ENCODE measurements around the gene STK25.
A peak's percentile ranks its signal among the peaks of the same experiment; 100 is the strongest.

Gene STK25

DNA sequence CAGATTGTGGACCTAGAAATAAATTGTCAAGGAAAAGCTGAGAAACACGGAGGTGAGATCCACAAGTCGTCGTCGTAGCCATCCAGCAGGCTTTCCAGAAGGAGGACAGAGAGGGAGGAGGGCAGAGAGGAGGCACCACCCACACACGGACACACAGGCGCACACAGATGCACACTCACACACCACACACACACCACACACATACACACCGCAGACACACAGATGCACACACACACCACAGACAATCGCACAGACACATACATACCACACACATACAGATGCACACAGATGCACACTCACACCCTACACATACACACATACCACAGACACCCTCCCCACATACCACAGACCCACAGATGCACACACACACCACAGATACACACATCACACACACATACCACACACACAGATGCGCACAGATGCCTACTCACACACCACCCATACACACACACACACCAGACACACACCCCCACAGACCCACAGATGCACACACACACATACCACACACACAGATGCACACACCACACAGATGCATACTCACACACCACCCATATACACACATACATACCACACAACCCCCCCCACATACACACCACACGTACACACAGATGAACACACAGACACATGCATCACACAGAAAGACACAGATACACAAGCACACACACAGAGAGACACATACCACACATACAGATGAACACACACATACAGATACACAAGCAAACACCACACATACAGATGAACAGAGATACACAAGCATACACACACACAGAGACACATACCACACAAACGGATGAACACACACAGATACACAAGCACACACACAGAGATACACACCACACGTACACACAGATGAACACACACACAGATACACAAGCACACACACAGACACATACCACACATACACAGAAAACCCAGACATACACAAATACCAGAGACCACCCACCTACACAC is 37.4 kb upstream of the STK25 start:
- no peak for DNase-seq (ENCODE audit: low read depth)
- TF ChIP-seq CTCF (IDR thresholded peaks at IDR 0.05; ENCODE audit: low read length, missing control alignments): no peak
- no peak overlapping the region for H3K4me3 ChIP-seq (replicated peaks; ENCODE audit: low read depth, low read length)

DNA sequence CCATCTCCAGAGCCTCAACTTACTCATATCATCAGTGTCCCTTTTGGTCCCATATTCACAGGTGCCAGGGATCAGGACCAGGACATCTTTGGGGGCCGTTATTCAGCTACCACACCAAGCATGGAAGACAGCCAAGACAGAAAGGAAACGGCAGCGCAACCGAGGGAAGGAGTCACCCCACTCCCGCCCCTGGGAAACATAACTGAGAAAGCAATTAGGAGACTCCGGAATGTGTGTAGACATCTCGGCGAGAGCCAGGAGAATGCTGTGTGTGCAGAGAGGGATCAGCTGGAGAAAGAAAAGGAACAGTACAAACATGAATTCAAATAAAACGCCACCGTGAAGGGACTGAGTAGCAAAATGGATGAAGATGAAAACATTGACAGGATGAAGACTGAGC is 36.7 kb upstream of the STK25 start:
- H3K4me3 ChIP-seq (replicated peaks; ENCODE audit: low read depth, low read length): no peak overlapping the region
- DNase-seq (ENCODE audit: low read depth): peak; percentile 71
- TF ChIP-seq CTCF (IDR thresholded peaks at IDR 0.05; ENCODE audit: low read length, missing control alignments): no peak

GRCh38 chr2:241542278-241542605 is 33.9 kb upstream of the STK25 start:
- TF ChIP-seq CTCF (IDR thresholded peaks at IDR 0.05; ENCODE audit: low read length, missing control alignments): no peak
- no peak for DNase-seq (ENCODE audit: low read depth)
- no peak overlapping the region for H3K4me3 ChIP-seq (replicated peaks; ENCODE audit: low read depth, low read length)

DNA sequence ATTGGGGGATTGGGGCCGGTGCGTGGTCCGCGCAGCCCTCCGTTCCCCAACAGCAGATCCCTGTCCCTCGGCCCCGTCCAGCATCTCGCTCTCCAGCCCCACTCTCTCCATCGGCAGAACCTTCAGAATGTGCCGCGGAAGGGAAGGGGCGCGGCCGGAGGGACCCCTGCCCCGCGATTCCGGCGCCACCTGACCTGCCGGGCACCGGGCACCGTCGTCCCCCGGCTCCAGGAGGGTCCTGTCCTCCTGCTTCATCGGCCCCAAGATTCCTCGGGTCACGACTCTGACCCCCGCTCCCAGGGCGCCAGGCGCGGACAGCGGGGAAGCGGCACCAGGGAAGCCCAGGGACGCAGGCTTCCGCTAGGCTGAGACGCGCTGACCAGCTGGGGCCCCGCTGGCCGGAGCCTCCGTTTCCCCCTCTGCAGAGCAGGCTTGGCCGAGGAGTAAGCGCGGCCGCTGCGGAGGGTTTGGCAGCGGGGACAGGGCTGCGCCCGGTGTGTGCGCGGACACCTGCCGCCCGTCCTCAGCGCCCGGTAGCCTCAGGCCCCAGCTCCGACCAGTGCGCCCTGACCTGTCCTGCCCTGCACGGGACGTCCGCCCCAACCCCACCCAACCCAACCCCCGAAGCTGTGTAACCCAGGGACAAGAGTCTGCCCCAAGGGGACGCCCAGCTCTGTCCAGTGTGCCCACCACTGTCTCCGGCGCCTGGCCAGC is 33.3 kb upstream of the STK25 start:
- TF ChIP-seq CTCF (IDR thresholded peaks at IDR 0.05; ENCODE audit: low read length, missing control alignments): no peak
- DNase-seq (ENCODE audit: low read depth): no peak
- peak overlapping the region; percentile 38 for H3K4me3 ChIP-seq (replicated peaks; ENCODE audit: low read depth, low read length)

DNA sequence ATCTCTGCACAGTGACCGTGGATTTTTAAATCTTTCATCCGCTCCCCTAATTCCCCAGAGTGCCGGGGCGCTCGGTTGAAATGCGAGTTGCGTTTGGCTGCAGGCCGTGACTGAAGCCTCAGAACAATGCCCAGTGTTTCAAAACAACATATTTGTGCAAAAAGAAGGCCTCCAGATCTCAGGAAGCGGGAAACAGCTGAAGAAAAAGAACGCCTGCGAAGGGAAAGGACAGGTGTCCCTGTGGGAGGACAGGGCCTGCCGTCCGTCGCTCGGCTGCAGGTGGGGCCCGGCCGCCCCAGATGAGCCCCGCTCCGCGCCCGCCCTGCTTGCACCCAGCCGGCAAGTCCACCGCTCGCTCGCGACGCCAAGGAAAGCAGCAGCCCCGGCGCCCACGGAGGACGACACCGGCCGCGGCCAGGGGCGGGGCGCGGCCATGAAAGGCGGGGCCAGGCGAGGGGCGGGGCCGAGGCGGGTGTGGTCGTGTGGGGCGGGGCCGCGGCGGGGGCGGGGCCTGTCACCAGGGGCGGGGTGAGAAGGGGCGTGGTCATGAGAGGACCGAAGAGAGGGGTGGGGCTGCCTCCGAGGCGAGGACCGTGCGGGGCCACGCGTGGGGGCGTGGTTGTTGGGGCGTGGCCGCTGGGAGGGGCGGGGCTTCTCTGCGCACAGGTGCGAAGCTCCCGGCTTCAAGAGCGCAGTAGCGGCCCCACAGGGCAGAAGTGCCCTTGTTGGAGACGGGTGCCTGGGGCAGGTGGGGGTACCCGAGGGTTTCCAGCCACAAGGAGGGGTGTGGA is 32.6 kb upstream of the STK25 start:
- peak overlapping the region; percentile 47 for H3K4me3 ChIP-seq (replicated peaks; ENCODE audit: low read depth, low read length)

GRCh38 chr2:241540401-241540770 is 32.0 kb upstream of the STK25 start:
- TF ChIP-seq CTCF (IDR thresholded peaks at IDR 0.05; ENCODE audit: low read length, missing control alignments): no peak
- no peak for DNase-seq (ENCODE audit: low read depth)
- peak overlapping the region; percentile 47 for H3K4me3 ChIP-seq (replicated peaks; ENCODE audit: low read depth, low read length)

More for the DNA sequence above, 32.6 kb upstream of the STK25 start:
- no peak for TF ChIP-seq CTCF (IDR thresholded peaks at IDR 0.05; ENCODE audit: low read length, missing control alignments)
- peak; percentile 61 for DNase-seq (ENCODE audit: low read depth)

All from fibroblast of pulmonary artery (primary cell).